GM12878 (cell line): Measurements from ENCODE around the gene EPAS1. TPM values are rescaled to one million over a fixed set of nuclear protein-coding genes. Genes with fewer than 3 reads are reported as not detected.

Experiments
- ATAC-seq: fragments of 200-7000 bp; cut with Tn5 transposase; 3 replicates; pipeline ENCODE4 v1.9.1; 2020; ENCODE audit warnings: mild to moderate bottlenecking, moderate library complexity
- BruUV-seq: library from RNA; stranded (reverse); fragments of 400-500 nt; replicated peaks from 2 replicates; lab custom pipeline; 2021; lab: Mats Ljungman, UMichigan
- CTCF ChIA-PET: fragments of 300-600 bp; sonication (Branson Sonifier 250); formaldehyde crosslinking; extraction: SDS; loops from one replicate; lab custom pipeline; 2021; ENCODE audit warnings: inconsistent platforms; lab: Yijun Ruan, JAX
- POLR2A ChIA-PET: fragments of 350-600 bp; formaldehyde crosslinking; extraction: SDS; loops from one replicate; lab custom pipeline; 2021; ENCODE audit warnings: inconsistent platforms; lab: Charles Lee
- RAD21 ChIA-PET: fragments of 300-600 bp; sonication (Branson Sonifier 250); formaldehyde crosslinking; loops from one replicate; lab custom pipeline; 2023; ENCODE audit warnings: antibody characterized with exemption; ENCODE audit not compliant: unreplicated experiment; lab: Charles Lee
- SMC1A ChIA-PET: fragments of 300-600 bp; sonication (Branson Sonifier 250); formaldehyde crosslinking; loops from one replicate; lab custom pipeline; 2023; ENCODE audit not compliant: unreplicated experiment, uncharacterized antibody; lab: Charles Lee
- DNase-seq: peaks from one replicate; pipeline ENCODE4 v3.0.0-alpha.2; 2011; ENCODE audit warnings: low read depth, low spot score
- FAIRE-seq: peaks from 3 replicates; lab custom pipeline; 2011; peaks lifted over from hg19 to GRCh38; lab: Jason Lieb, UNC
- H2AFZ ChIP-seq: 2 replicates; pipeline ENCODE4 v1.6.0; 2011; ENCODE audit warnings: low read depth, low read length, control low read depth; ENCODE audit not compliant: control insufficient read depth
- H3K27ac ChIP-seq: 2 replicates; pipeline ENCODE4 v1.5.1; 2011; ENCODE audit warnings: control low read depth; ENCODE audit not compliant: control insufficient read depth, insufficient read depth
- H3K27me3 ChIP-seq, 2 experiments: replicated peaks in 1 of 2; 2 replicates each; pipeline versions ENCODE4 v1.6.0 to v1.6.1; 2011; ENCODE audit warnings: low read length in 1 of 2; ENCODE audit not compliant: control insufficient read depth in 2 of 2, insufficient read depth in 2 of 2
- H3K36me3 ChIP-seq, 2 experiments: 2 replicates each; pipeline ENCODE4 v1.5.1; 2011; ENCODE audit warnings: low read length in 1 of 2; ENCODE audit not compliant: control insufficient read depth in 2 of 2, insufficient read depth in 2 of 2
- H3K4me1 ChIP-seq: 2 replicates; pipeline ENCODE4 v1.6.1; 2011; ENCODE audit warnings: mild to moderate bottlenecking, low read length, moderate library complexity, mixed read lengths; ENCODE audit not compliant: control insufficient read depth, insufficient read depth
- H3K4me2 ChIP-seq: 2 replicates; pipeline ENCODE4 v1.6.0; 2011; ENCODE audit warnings: control low read depth; ENCODE audit not compliant: control insufficient read depth, insufficient read depth
- H3K4me3 ChIP-seq: fragments of 200-600 bp; sonication (generic); 2 replicates; pipeline ENCODE4 v1.5.1; 2016
- H3K79me2 ChIP-seq: 2 replicates; pipeline ENCODE4 v1.6.0; 2011; ENCODE audit warnings: low read length; ENCODE audit not compliant: control insufficient read depth, insufficient read depth
- H3K9ac ChIP-seq: 2 replicates; pipeline ENCODE4 v1.8.0; 2011; ENCODE audit warnings: low read length, control low read depth, mixed read lengths; ENCODE audit not compliant: control insufficient read depth, insufficient read depth
- H3K9me3 ChIP-seq: replicated peaks from 3 replicates; pipeline ENCODE4 v1.5.1; 2011; ENCODE audit warnings: mild to moderate bottlenecking, low read length; ENCODE audit not compliant: control insufficient read depth, insufficient read depth
- H4K20me1 ChIP-seq: 2 replicates; pipeline ENCODE4 v1.6.0; 2011; ENCODE audit not compliant: control insufficient read depth, insufficient read depth
- FOXM1 ChIP-seq: IDR thresholded peaks from 2 replicates; pipeline ENCODE4 v1.6.1; 2012; ENCODE audit warnings: low read depth, mild to moderate bottlenecking, inconsistent platforms, low read length, moderate library complexity
- IKZF2 ChIP-seq, 2 experiments: fragments of 450-650 bp; IDR thresholded peaks; 2 replicates each; pipeline ENCODE4 v1.6.1; 2017; ENCODE audit warnings: mild to moderate bottlenecking in 2 of 2, moderate library complexity in 2 of 2
- MEF2A ChIP-seq: IDR thresholded peaks from 2 replicates; pipeline ENCODE4 v1.6.1; 2011; ENCODE audit warnings: low read depth, mild to moderate bottlenecking, low read length, moderate library complexity; ENCODE audit not compliant: insufficient read depth
- MTA2 ChIP-seq: fragments of 450-650 bp; IDR thresholded peaks from 2 replicates; pipeline ENCODE4 v1.6.1; 2016; ENCODE audit warnings: low read depth, mild to moderate bottlenecking, moderate library complexity
- NFIC ChIP-seq: IDR thresholded peaks from 2 replicates; pipeline ENCODE4 v1.6.1; 2012; ENCODE audit warnings: low read depth, mild to moderate bottlenecking, inconsistent platforms, low read length, moderate library complexity
- NFYB ChIP-seq: IDR thresholded peaks from 2 replicates; pipeline ENCODE4 v1.6.1; 2011; ENCODE audit warnings: low read depth, mild to moderate bottlenecking, low read length, improper control_type of control experiment, moderate library complexity; ENCODE audit not compliant: insufficient read depth
- RAD51 ChIP-seq: fragments of 450-650 bp; IDR thresholded peaks from 2 replicates; pipeline ENCODE4 v1.6.1; 2016; ENCODE audit warnings: moderate library complexity, mild to moderate bottlenecking, inconsistent platforms
- RUNX3 ChIP-seq: IDR thresholded peaks from 2 replicates; pipeline ENCODE4 v1.6.1; 2012; ENCODE audit warnings: low read length, inconsistent platforms
- WGBS: methylation state at CpG from one replicate; pipeline ENCODE4 v1.1.6; 2016; ENCODE audit warnings: low lambda C conversion rate; ENCODE audit not compliant: insufficient replicate concordance, insufficient coverage; ENCODE audit errors: missing lambda C conversion rate; 5-methylcytosine and 5-hydroxymethylcytosine counted together
- in situ Hi-C: fragments of 300-500 bp; cut with MboI; formaldehyde crosslinking; loops from 9 replicates; pipeline ENCODE4 v1.14.3; 2018; ENCODE audit warnings: mixed read lengths
- intact Hi-C: fragments of 100-400 bp; cut with micrococcal nuclease; formaldehyde crosslinking; loops from one replicate; pipeline ENCODE4 v1.14.2; 2022; ENCODE audit not compliant: unreplicated experiment
- polyA plus RNA-seq, 11 experiments: library from polyadenylated mRNA; depleted of rRNA in 4 of 11; unstranded in 6 of 11; stranded (reverse) in 5 of 11; fragments of >200 nt; fragmentation: Nextera tagmentation in 4 of 11; fragmentation: Illumina TruSeq in 1 of 11; extraction: Ambion mirVana in 4 of 11; extraction: Trizol in 1 of 11; gene quantifications; 1 replicate in 1 of 11; 2 replicates in 10 of 11; pipeline versions ENCODE4 v1.2.1 to v1.2.3, GENCODE V29; 2011 to 2016; ENCODE audit warnings: inconsistent platforms in 2 of 11, missing spikeins in 2 of 11, low read depth in 1 of 11
- total RNA-seq, 4 experiments: library from RNA; depleted of rRNA in 3 of 4; stranded (reverse); fragments of >200 nt in 3 of 4; fragmentation: Illumina TruSeq in 1 of 4; extraction: Trizol in 1 of 4; gene quantifications; 2 replicates each; pipeline versions ENCODE4 v1.2.1 to v1.2.3, GENCODE V29; 2013 to 2021

EPAS1 gene
- total and polyA plus RNA-seq, 10 of the 15 experiments (the other 5 are each of a cell fraction or from before 2014, with no cell fraction given) = 0.11 to 22.0 (median 1.3) TPM; not detected in 1

DNA sequence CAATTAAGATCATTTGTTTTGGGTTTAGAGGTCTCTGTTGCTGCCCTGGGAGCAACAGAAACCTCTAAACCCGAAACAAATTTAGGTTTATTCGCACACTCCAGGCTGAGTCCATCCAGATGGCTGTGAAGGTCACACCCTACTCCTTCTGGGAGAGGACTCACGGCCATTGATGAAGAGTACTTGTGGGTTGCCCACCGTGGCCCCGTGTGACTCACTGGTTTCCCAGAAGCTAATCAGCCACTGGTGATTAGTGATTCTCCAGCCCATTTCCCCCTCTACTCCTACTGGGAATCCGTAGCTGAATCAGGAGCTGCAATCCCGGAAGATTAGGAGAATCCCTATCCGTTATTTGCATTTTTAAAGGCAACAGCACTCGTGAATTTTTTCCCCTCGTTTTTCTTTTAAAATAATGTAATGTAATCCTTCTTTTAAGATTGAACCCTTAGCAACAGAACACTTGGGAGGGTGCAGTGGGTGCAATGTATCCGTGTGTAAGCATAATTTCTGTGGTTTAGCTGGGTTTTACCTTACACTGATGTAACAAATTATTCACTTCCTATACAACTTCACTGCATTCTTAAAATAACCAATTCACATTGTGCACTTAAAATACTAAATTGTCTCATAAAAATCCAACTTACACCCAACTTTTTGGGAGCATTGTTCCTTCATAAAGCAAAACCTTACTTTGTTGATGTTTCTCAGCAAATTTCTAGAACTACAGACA, 27.5 kb upstream of the EPAS1 start:
- 45% methylated on average over 11 of the region's 11 CpGs for WGBS
- POLR2A ChIA-PET = interaction anchor here (1.0 to 1.9 kb wide), 2 partner anchors 25 to 40 kb away, joined by 3 to 6 read pairs; no protein-coding TSS in a partner anchor
- Histone ChIP-seq H3K4me1 (no peaks in the 10 kb centered on the region), H3K27ac (no peak overlapping the region)
- ATAC-seq = peak; percentile 67
- no peak for TF ChIP-seq RAD51
- no peak for TF ChIP-seq MEF2A
- TF ChIP-seq MTA2 = 0 out of 2 replicates have a peak, but pooled peaks have one; percentile 15
- TF ChIP-seq NFYB = no peak
- peak; percentile 58; the same call in 1 of the 2 replicates for TF ChIP-seq NFIC
- TF ChIP-seq IKZF2 (IDR thresholded peaks at IDR 0.05) = 0 out of 4 replicates have a peak, but pooled peaks of 1 of the 2 experiments have one; percentile 30
- 0 out of 2 replicates have a peak, but pooled peaks have one; percentile 18 for TF ChIP-seq FOXM1
- peak; percentile 76; the same call in 1 of the 2 replicates for TF ChIP-seq RUNX3
- TF ChIP-seq, all 136 proteins: peak for 5
- SMC1A ChIA-PET = interaction anchor here (0.5 to 3.1 kb wide), 11 partner anchors 9 to 191 kb away, joined by 3 to 12 read pairs (median 5); no protein-coding TSS in a partner anchor
- no peak overlapping the region for H2AFZ ChIP-seq
- no peaks in the 10 kb centered on the region for H3K36me3 ChIP-seq
- no peaks in the 10 kb centered on the region for H3K9me3 ChIP-seq
- no peak for DNase-seq
- BruUV-seq = no TSS peak
- in situ Hi-C loops = no loop called here
- no peak overlapping the region for H3K4me3 ChIP-seq
- no peak for FAIRE-seq
- RAD21 ChIA-PET = interaction anchor here (0.9 to 1.9 kb wide), 4 partner anchors 14 to 90 kb away, joined by 3 to 12 read pairs (median 4); no protein-coding TSS in a partner anchor
- intact Hi-C loops = loop anchor here (2.0 kb wide), 1 partner anchor 39 kb away; no protein-coding TSS in a partner anchor
- CTCF ChIA-PET = interaction anchor here (0.7 to 2.4 kb wide), 4 partner anchors 11 to 1163 kb away, joined by 3 to 7 read pairs (median 5); no protein-coding TSS in a partner anchor
- no peak overlapping the region for H3K9ac ChIP-seq
- H4K20me1 ChIP-seq = no peaks in the 10 kb centered on the region
- H3K27me3 ChIP-seq = no peaks in the 10 kb centered on the region
- no peak overlapping the region for H3K4me2 ChIP-seq
- no peaks in the 10 kb centered on the region for H3K79me2 ChIP-seq
